Coronary artery (tissue), 2 donors: ENCODE measurements around the gene SLC7A11.

Experiments used
- DNase-seq: peaks from one replicate; pipeline ENCODE4 v3.0.0-alpha.2; 2017; ENCODE audit warnings: low spot score
- H3K27ac ChIP-seq, 2 donors: fragments of 200-600 bp; sonication (generic); one replicate each; pipeline ENCODE4 v1.5.1; 2016 to 2019
- H3K4me3 ChIP-seq: fragments of 200-600 bp; sonication (generic); 2 replicates; pipeline ENCODE4 v1.5.1; 2016; ENCODE audit warnings: mild to moderate bottlenecking, moderate library complexity
- TF ChIP-seq, protein P1 (sequence below): fragments of 200-600 bp; sonication (generic); IDR thresholded peaks from one replicate; pipeline ENCODE4 v1.5.1; 2019; ENCODE audit warnings: antibody characterized with exemption

Gene SLC7A11

GRCh38 chr4:138199568-138200235 is 42.4 kb downstream of the SLC7A11 start:
- no peak for DNase-seq
- TF ChIP-seq, protein P1, sequence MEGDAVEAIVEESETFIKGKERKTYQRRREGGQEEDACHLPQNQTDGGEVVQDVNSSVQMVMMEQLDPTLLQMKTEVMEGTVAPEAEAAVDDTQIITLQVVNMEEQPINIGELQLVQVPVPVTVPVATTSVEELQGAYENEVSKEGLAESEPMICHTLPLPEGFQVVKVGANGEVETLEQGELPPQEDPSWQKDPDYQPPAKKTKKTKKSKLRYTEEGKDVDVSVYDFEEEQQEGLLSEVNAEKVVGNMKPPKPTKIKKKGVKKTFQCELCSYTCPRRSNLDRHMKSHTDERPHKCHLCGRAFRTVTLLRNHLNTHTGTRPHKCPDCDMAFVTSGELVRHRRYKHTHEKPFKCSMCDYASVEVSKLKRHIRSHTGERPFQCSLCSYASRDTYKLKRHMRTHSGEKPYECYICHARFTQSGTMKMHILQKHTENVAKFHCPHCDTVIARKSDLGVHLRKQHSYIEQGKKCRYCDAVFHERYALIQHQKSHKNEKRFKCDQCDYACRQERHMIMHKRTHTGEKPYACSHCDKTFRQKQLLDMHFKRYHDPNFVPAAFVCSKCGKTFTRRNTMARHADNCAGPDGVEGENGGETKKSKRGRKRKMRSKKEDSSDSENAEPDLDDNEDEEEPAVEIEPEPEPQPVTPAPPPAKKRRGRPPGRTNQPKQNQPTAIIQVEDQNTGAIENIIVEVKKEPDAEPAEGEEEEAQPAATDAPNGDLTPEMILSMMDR: no peak
- no peak overlapping the region for H3K27ac ChIP-seq
- H3K4me3 ChIP-seq: no peak overlapping the region

DNA sequence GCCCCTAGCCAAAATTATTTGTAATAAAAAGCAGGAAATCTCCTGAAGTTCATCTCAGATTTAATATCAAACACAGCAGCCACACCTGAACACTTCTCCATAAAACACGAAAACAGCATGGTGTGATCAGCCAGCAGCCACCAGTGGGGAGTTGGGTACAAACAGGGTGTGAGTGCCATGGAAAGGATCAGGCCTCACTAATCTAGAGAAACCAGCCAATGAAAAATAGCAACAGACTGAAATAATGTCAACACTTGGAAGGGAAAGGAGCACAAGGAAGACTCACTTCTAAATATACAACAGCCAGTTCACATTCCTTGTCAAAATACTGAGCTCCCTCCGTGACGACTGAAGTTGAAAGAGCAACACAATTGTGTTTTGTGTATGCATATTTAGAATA is 46.0 kb downstream of the SLC7A11 start:
- TF ChIP-seq, protein P1: no peak
- no peak overlapping the region for H3K4me3 ChIP-seq
- H3K27ac ChIP-seq: no peak overlapping the region
- no peak for DNase-seq

DNA sequence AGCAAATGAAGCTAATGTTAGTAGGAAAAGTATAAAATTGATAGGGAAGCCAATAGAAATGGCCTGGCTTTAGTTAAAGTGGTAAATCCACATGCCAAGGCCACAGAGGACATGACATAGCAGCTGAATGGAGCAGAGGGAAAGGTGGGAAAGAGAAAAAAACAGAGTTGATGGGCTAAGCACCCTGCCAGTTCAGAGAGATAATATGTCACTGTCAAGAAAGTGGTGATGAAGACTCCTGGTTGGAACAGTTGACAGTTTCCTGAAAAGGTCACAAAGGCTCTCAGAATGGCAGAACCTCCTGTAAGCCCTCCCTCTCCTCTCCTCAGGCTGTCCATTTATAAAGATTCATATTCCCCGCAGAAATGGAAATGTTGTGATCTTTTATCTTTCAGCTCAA is 48.2 kb downstream of the SLC7A11 start:
- TF ChIP-seq, protein P1: no peak
- Histone ChIP-seq H3K27ac (no peak overlapping the region), H3K4me3 (no peak overlapping the region)
- DNase-seq: no peak

DNA sequence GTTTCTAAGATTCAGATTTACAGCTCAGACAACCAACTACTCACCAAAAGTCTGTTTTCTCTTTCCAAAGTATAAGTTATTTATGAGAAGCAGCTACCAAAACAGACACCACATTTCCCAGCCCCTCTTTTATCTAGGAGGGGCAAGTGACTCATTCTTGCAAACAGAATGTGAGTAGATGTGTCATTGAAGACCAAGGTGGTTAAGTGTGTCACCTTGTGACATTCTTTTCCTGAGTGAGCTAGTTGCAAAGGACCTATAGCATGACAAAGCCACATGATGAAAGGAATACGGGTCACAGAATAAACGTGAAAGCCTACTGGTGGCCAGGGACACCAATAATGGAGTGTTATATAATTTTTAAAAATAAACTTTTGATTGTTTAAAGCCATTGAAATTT is 50.0 kb downstream of the SLC7A11 start:
- H3K27ac ChIP-seq: no peak overlapping the region
- TF ChIP-seq, protein P1: no peak
- DNase-seq: no peak

GRCh38 chr4:138190452-138190858 is 51.7 kb downstream of the SLC7A11 start:
- Histone ChIP-seq H3K27ac (no peak overlapping the region), H3K4me3 (no peak overlapping the region)
- TF ChIP-seq, protein P1: no peak
- no peak for DNase-seq

More for the DNA sequence above, 50.0 kb downstream of the SLC7A11 start:
- H3K4me3 ChIP-seq: no peak overlapping the region

DNA sequence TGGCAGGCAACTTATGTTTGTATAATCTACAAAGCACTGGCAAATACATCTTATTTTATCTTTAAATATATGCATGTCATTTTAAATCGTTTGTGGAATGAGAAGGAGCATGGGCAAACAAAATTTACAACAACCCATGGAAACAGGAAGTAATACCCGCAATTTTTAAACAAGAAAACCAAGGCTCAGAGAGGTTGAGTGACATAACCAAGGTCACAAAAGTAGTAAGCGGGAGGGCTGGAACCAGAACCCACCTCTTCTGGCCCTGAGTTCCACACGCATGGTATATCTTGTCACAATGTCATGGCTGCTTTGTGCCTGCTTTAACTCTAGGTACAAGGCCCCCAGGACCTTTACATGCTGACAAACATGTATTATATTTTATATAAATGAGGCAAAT is 52.9 kb downstream of the SLC7A11 start:
- Histone ChIP-seq H3K4me3 (no peak overlapping the region), H3K27ac (no peak overlapping the region)
- TF ChIP-seq, protein P1: no peak
- DNase-seq: no peak

DNA sequence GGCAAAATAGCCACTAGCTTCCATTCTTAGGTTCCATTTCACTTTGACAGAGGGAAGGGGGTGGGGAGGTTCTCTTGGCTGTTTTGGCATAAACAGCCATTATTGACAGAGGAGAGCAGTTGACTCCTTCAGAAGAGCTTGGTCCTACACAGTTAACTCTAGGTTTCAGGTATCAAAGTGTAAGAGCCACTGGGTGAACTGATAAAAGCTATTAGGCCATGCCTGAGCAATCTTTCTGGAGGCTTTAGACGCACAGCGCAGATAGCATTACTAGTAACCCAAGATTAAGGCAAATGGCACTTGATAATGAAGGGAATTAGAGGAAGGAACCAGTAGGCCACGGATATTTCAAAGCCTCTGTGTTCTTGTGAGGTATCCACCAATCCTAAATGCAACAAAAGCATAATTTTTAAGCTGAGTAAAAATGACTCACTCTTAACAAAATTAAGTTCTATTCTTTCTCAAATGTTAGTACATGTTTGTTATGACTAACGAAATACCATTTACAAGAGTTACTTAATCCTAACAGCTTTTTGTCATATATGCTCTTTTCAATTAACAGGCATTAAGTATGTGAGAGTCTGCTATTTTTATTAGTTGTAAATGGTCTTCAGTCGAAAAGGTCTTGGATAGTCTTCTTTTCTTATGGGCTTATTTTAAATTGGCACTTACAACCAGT is 53.6 kb downstream of the SLC7A11 start:
- H3K27ac ChIP-seq: no peak overlapping the region
- no peak for DNase-seq
- TF ChIP-seq, protein P1: no peak
- H3K4me3 ChIP-seq: no peak overlapping the region
